ENCODE measurements around the gene MAGI2. TPM values are rescaled to one million over a fixed set of nuclear protein-coding genes. Genes with fewer than 3 reads are reported as not detected.
A peak's percentile ranks its signal among the peaks of the same experiment; 100 is the strongest.

Gene MAGI2
- total RNA-seq, 1 experiment from 2014 or later, result 14.3 TPM

- Mint-ChIP-seq H3K9me3 (no peaks in the 10 kb centered on the region; a peak in 1 of 5 replicates), H3K36me3 (ENCODE audit: insufficient read depth in 1 of 3, low read depth in 3 of 3) (peaks cover 0 to 3% (median 0%) of the 10 kb centered on the region in 3 experiments; a peak in 1 of 7 replicates), H3K27ac (peak overlapping the region in 2 of 3 experiments; percentile 9 to 46; a peak in 3 of 7 replicates), H3K4me3 (no peak overlapping the region), H3K27me3 (ENCODE audit: low read depth) (no peaks in the 10 kb centered on the region), H3K4me1 (peaks cover 2 to 6% of the 10 kb centered on the region in 2 experiments; a peak in 3 of 4 replicates)
- no peak overlapping the region for H3K56ac ChIP-seq (ENCODE audit: insufficient read length, low read depth, low read length)
- no peak overlapping the region for H2AK5ac ChIP-seq (ENCODE audit: insufficient read length, low read length)
- no peak overlapping the region for H3K14ac ChIP-seq (ENCODE audit: insufficient read depth, low read length)
- H3K79me1 ChIP-seq (ENCODE audit: insufficient read depth, low read depth, low read length, poor library complexity, severe bottlenecking), result no peaks in the 10 kb centered on the region
- H3K27ac ChIP-seq (ENCODE audit: insufficient read length, low read depth, low read length), result no peak overlapping the region
- H2AFZ ChIP-seq (ENCODE audit: low read length), result no peak overlapping the region
- no peaks in the 10 kb centered on the region for H3K27me3 ChIP-seq (ENCODE audit: insufficient read depth, low read length)
- H3K4me2 ChIP-seq (ENCODE audit: insufficient read depth, insufficient read length, low read length), result no peak overlapping the region
- H4K8ac ChIP-seq (replicated peaks; ENCODE audit: insufficient read length, low read depth, low read length), result no peak overlapping the region
- H3K23ac ChIP-seq (ENCODE audit: insufficient read length, low read depth, low read length), result no peak overlapping the region
- no peak overlapping the region for H3K9ac ChIP-seq (ENCODE audit: extremely low read depth, insufficient read length, low read length)
- H2BK15ac ChIP-seq (ENCODE audit: low read depth, low read length), result no peak overlapping the region
- WGBS (ENCODE audit: extremely low coverage, insufficient read length, low lambda C conversion rate), result no CpG with 5 or more reads among the region's 4 CpGs
- no peak overlapping the region for H3K4ac ChIP-seq (ENCODE audit: low read depth, low read length)
- no peak overlapping the region for H3K18ac ChIP-seq (ENCODE audit: insufficient read length, low read depth, low read length)
- no peak overlapping the region for H2BK120ac ChIP-seq (ENCODE audit: low read depth, low read length, poor library complexity, severe bottlenecking)
- no peak overlapping the region for H3T11ph ChIP-seq (ENCODE audit: low read length)
- no peak overlapping the region for H2BK12ac ChIP-seq (ENCODE audit: insufficient read length, low read depth, low read length)
- no peak for TF ChIP-seq CTCF (conservative IDR thresholded peaks at IDR 0.05)
- peak overlapping the region; percentile 65 for H4K5ac ChIP-seq (ENCODE audit: insufficient read length, low read depth, low read length)
- H4K91ac ChIP-seq (ENCODE audit: insufficient read length, low read depth, low read length), result no peak overlapping the region
- H3K4me1 ChIP-seq (ENCODE audit: insufficient read depth, low read length), result no peaks in the 10 kb centered on the region
- DNase-seq, result no peak
- no peak overlapping the region for H2BK20ac ChIP-seq (ENCODE audit: low read depth, low read length, poor library complexity, severe bottlenecking)
- H3K23me2 ChIP-seq (ENCODE audit: insufficient read length, low read depth, low read length, poor library complexity, severe bottlenecking), result no peaks in the 10 kb centered on the region
- H3K9me3 ChIP-seq (ENCODE audit: control insufficient read depth, low read depth, low read length), result no peaks in the 10 kb centered on the region
- peaks cover 2% of the 10 kb centered on the region for H4K20me1 ChIP-seq (ENCODE audit: control insufficient read depth, insufficient read depth, insufficient read length)
- no peaks in the 10 kb centered on the region for H3K79me2 ChIP-seq (ENCODE audit: insufficient read depth, low read length)
- H2BK5ac ChIP-seq (ENCODE audit: insufficient read length, low read length), result no peak overlapping the region
Observed at GRCh38 chr7:78224923-78225322, 1228.5 kb downstream of the MAGI2 start.
